Fibroblast of peridontal ligament (primary cell): ENCODE measurements around the gene PITX1.
A peak's percentile ranks its signal among the peaks of the same experiment; 100 is the strongest.

ENCODE experiments used
- DNase-seq: peaks from one replicate; pipeline ENCODE4 v3.0.0-alpha.2; 2010; ENCODE audit errors: extremely low read depth

PITX1 gene

GRCh38 chr5:135029477-135030122 lies 4.4 kb downstream of the PITX1 start:
- DNase-seq, result no peak

- DNase-seq, result no peak
These were observed 5.1 kb downstream of the PITX1 start for GRCh38 chr5:135028791-135029476.

GRCh38 chr5:135027697-135028615 lies 6.1 kb downstream of the PITX1 start:
- no peak for DNase-seq

GRCh38 chr5:135027266-135027696 lies 6.7 kb downstream of the PITX1 start:
- no peak for DNase-seq

GRCh38 chr5:135026645-135027265 lies 7.3 kb downstream of the PITX1 start:
- no peak for DNase-seq

GRCh38 chr5:135025730-135026644 lies 8.0 kb downstream of the PITX1 start:
- no peak for DNase-seq

- DNase-seq, result no peak
These were observed 8.9 kb downstream of the PITX1 start for GRCh38 chr5:135024956-135025729.

- DNase-seq, result no peak
These were observed 13.7 kb downstream of the PITX1 start for GRCh38 chr5:135020111-135020895.

GRCh38 chr5:135019314-135019713 lies 14.7 kb downstream of the PITX1 start:
- DNase-seq, result no peak

GRCh38 chr5:135018457-135018856 lies 15.6 kb downstream of the PITX1 start:
- DNase-seq, result no peak

GRCh38 chr5:135016861-135017290 lies 17.2 kb downstream of the PITX1 start:
- DNase-seq, result no peak

GRCh38 chr5:135015942-135016341 lies 18.1 kb downstream of the PITX1 start:
- no peak for DNase-seq

- peak; percentile 43 for DNase-seq
These were observed 20.0 kb downstream of the PITX1 start for GRCh38 chr5:135013947-135014570.

- no peak for DNase-seq
These were observed 20.6 kb downstream of the PITX1 start for GRCh38 chr5:135013445-135013844.

GRCh38 chr5:135012951-135013391 lies 21.1 kb downstream of the PITX1 start:
- DNase-seq, result no peak

GRCh38 chr5:135012033-135012588 lies 21.9 kb downstream of the PITX1 start:
- no peak for DNase-seq

GRCh38 chr5:135011355-135012032 lies 22.5 kb downstream of the PITX1 start:
- no peak for DNase-seq
